Activated CD4-positive, alpha-beta T cell treated with anti-CD3 and anti-CD28 coated beads, Interleukin-2, amount 50 U/mL, for 4 hours (primary cell): ENCODE measurements around the gene IFITM5.
A peak's percentile ranks its signal among the peaks of the same experiment; 100 is the strongest.
"Not testable (repeated sequence)": the region's sequence is repeated elsewhere in the genome, so short reads cannot be mapped to it uniquely, and the experiment has no call there.

Source experiments
- DNase-seq, 2 experiments: peaks; one replicate each; pipeline ENCODE4 v3.0.0-alpha.2; 2020

Gene IFITM5

DNA sequence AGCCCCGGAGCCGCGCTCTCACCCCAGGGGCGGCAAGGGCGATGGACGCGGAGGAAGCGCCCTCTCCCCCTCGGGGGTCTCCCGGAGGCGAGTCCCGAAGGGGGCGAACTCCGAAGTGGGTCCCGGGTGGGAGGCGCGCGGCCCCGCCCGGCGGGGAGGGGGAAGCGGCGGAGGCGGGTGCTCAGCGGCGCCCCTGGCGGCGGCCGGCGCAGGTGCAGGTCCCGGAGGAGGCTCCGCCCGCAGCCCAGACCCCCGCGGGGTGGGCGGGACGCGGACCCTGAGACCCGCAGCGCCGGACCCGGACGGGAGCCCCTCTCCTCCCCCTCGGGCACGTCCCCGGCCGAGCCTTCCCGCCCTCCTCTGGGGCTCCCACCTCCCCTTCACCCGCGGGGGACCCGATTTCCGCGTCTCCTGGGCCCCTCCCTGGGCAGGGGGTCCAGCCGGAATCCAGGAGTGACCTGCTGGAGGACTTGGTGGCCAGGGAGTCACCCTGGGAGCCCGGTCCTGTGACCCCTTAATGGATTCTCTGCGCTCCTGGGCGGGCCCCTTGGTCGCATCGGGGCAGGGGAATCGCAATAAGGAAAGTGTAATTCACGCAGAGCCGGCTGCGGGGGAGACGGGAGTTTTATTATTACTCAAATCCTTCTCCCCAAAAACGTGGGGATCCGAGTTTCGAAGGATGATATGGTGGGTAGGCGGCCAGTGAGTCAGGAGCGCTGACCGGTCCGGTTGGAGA, 11.9 kb upstream of the IFITM5 start:
- not testable (repeated sequence) for DNase-seq

DNA sequence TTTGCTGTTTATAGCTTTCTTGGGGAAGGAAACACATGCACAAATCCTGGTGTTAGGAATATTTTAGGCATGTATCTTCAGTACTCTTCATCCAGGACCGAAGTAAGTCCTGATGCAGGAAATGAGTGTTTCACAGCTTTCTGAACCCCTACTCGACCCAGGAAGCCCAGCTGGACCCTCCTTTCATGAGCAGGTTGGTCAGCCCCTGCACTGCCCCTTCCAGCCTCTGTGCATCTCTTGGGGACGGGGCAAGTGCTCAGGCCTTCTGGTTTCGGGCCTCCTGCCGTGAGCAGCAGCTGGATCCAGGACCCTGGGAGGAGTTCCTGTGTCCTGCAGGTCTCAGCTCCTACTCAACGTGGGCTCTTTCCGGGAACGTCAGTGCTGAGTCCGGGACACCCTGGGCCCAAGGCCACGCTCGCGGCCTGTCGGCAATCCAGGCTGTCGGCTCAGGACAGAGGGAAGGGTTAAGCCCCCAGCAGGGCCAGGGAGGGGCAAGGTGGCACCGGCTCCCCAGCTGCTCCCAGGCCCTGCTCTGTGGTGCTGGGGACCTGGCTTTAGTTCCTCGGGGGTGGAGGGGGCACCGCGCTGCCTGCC, 10.8 kb upstream of the IFITM5 start:
- not testable (repeated sequence) for DNase-seq

DNA sequence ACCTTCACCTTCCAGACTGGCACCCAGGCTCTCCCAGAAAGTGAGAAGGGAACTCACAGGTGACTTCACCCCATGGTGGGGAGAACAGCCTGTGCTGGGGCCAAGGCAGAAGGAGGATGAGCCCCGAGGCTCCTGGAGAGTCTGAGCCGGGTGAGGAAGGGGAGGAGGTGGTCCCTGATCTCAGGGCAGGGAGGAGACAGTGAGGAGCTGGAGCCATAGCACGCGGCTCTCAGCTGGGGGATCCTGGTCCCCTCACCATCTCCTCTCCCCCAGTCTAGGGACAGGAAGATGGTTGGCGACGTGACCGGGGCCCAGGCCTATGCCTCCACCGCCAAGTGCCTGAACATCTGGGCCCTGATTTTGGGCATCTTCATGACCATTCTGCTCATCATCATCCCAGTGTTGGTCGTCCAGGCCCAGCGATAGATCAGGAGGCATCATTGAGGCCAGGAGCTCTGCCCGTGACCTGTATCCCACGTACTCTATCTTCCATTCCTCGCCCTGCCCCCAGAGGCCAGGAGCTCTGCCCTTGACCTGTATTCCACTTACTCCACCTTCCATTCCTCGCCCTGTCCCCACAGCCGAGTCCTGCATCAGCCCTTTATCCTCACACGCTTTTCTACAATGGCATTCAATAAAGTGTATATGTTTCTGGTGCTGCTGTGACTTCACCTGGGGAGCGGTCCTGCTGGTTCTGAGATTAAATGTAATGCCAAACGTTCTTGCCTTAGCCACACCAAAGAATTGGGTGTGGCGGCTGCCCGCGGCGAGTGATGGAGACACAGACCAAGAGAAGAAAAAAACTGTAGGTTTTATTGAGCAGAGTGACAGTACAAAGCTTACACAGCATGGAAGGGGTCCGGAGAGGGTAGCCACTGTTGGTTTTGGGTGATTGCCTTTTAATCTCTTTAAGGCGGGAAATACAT, 9.7 kb upstream of the IFITM5 start:
- DNase-seq, result not testable (repeated sequence)

DNA sequence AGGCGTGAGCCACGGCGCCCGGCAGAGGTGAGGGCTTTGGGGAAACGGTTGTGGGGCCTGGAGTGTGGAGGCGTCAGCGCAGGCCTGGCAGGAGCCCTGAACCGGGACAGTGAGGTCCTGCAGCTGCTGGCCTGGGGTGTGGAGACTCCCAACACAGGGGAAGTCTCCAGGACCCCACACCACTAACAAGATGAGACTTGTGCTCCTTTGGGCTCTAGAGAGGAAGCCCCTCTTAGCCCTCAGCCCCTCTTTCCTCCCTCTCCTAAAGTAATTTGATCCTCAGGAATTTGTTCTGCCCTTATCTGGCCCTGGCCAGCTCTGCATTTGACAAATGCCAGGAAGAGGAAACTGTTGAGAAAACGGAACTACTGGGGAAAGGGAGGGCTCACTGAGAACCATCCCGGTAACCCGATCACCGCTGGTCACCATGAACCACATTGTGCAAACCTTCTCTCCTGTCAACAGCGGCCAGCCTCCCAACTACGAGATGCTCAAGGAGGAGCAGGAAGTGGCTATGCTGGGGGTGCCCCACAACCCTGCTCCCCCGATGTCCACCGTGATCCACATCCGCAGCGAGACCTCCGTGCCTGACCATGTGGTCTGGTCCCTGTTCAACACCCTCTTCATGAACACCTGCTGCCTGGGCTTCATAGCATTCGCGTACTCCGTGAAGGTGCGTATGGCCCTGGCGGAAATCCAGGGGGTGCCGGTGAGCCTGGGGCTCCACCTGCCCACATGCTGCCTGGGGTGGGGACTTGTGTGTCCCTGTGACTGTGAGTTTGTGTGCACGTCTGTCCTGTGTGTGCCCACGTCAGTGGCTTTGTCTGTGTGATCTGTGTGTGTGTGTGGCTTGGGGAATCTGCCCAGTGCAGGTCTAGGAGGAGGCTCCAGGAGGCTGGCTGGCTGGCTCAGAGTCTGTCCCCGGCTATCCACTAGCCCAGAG, 8.7 kb upstream of the IFITM5 start, which contains the start of gene IFITM2:
Gene IFITM2, plus strand, starts transcription at position 51 of the 943 bp plus-strand sequence. Its CDS starts 377 bp downstream, at position 428.
- peak in 1 of 2 experiments; percentile 35 for DNase-seq

DNA sequence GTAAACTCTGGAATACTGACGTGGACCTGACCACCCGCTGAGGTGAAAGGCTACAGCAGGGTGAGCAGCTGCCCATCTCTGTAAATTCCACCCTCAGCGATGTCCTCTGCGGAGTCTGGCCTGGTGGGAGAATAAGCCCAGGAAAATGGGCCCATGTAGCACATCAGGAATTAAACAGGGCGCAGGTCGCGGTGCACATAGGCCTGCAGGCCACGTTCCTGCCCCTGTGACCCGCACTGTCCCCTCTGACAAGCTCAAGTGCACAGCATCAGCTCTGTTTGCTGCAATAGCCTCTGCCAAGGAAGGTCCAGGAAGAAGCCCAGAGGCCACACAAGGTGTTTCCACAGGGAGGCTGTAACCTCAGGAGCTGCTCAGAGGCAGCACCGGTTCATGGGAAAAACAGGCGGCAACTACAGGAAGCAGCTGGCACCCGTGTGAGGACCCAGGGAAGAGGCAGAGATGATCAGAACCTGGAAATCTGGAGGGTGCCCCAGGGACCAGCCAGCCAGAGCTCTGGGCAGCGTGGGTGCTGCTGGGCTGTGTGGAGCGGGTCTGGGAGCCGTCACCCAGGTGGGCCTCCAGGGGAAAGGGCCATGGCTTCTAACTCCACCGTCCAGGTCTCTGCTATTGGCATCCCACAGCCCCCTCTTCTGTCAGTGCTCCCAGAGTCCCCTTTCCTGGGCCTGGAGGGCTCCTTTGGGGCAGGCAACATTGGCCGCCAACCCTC, 7.5 kb upstream of the IFITM5 start:
- DNase-seq, result no peak

DNA sequence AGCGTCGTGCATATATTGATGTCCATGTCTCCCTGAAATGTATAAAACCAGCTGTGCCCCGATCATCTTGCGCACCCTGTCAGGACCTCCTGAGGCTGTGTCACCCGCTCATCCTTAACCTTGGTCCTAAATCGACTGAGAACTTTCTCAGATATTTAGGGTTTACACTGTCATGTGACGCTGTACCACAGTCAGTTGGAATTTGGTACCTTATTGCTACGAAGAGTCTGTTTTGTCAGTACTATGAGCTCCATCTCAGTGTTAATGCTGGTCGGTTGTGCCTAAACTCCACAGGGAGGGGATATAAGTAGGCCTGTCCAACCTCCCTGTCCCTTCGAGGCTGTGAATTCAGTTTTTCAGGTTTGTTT, 6.5 kb upstream of the IFITM5 start:
- DNase-seq, result no peak

DNA sequence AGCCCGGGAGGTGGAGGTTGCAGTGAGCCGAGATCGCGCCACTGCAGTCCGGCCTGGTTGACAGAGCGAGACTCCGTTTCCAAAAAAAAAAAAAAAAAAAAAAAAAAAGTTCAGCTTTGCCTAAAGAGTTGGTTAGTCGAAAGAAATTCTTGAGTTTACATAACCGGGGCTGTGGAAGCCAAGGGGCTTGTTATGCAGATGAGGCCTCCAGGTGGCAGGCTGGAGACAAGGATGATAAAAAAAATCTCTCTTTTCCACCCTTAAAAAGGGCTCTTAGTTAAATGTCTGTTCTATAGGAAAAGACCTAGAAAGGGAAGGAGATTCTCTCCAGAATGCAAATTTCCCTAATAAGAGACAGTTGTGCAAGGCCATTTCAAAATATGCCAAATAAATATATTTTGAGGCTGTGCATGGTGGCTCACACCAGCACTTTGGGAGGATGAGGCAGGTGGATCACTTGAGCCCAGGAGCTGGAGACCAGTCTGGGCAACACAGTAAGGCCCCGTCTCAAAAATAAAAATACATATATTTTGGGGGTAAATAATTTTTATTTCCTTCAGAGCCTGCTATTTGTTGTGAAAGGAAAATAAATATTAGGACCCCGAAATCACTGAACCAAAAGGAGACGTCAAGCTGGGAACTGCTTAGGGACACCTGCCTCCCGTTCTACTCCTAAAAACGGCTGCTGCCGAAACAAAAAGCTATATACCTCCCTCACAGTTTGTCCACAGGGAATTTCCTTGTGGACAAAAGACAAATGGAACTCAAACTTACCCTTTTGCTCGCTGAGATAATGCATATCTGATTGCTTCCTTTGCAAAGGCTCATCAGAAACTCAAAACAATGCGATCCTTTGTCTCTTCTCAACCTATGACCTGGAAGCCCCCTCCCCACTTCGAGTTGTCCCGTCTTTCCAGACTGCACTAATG, 5.9 kb upstream of the IFITM5 start:
- peak; percentile 62 to 65 for DNase-seq

DNA sequence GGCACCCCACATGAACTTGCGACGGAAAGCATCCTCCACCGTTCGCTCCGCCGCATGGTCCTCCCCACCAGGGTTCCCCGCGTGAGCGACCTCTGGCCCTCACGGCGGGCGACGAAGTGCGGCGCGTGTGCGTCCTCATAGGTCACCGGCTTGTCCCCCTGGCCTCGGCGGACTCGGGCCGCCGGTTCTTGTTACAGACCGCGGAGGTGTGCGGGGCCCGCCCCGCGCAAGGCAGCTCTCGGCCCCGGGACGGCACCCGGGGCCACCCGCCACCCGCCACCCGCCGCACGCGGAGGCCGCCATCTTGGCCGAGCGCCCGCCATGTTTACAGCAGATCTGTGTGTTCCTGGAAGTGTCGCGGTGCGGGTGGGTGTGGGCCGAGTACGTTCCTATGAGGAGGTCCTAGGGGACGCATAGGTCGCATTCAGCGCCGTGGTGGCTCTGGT, 4.8 kb upstream of the IFITM5 start:
- DNase-seq, result no peak

DNA sequence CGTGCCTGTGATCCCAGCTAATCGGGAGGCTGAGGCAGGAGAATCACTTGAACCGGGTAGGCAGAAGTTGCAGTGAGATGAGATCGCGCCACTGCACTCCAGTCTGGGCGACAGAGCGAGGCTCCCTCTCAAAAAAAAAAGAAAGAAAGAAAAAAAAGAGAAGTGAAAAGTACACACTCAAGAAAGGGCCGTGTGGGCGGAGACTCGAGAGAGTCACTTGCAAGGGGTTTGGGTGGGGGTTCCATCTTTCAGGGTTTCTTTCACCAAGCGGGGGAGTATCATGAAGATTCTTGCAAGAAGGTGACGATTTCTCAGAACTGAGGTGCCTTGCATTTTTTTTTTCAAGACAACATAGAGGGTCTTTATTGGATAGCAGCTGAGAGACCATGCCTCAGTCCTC, 4.0 kb upstream of the IFITM5 start:
- no peak for DNase-seq

DNA sequence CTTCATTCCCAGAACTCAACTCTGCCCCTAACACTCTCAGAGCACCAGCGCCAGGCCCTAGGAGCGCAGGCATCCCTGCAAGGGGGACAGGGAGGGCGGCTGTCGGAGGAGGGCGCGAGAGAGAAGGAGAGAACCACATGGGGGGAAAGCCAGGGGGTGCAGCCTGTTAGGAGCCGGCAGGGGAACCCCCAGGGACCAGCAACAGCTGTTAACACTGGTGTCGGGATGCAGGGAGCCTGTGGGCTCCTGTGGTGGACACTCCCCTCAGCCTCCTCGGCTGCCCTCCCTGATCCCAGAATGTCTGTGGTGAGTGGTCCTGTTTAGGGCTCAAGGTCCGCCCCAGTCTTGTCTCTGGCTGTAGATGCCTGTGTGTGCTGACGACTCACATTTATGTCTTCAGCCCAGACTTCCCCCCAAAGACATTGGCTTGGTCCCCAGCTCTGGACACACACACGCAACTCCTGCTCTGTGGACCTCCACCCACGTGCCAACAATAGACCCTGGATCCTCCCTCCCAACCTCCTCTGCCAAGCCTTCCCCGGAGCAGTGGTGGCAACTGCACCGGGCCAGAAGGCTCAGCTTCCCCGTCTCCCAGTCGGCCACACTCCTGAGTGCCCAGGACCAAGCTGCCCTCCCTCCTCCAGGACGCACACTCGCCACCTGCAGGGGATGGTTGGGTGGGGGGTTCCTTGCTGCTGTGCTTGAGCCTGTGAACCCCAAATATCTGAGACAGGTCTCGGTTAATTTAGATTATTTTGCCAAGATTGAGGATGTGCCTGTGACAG, 817 bp upstream of the IFITM5 start:
- DNase-seq, result no peak

DNA sequence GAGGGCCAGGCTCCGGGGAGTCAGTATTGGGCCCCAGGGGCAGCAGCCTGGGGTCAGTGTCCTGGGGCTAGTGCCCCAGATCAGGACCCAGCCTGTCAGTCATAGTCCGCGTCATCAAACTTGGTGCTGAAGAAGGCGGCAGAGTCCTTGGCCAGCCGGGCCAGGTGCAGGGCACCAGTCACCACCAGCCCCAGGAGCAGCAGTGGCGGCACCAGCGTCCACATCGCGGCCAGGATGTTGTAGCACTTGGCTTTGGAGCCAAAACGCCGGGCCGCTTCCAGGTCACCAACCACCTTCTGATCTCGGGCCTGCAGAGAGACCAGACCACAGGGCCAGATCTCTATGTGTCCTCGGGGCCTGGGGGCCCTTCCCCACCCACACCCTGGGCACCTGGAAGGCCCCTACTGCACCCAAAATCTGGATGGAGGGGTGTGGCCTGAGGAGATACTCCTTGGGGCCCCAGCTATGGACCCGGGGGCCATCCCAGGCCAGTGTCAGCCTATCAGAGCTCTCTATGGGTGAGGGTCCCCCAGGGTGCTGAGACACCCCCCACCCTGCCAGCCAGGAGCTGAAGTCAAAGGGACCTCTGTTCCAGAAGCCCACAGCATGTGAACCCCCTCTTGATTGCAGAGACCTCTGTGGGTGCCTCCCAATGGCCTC, 790 bp downstream of the IFITM5 start:
- DNase-seq, result peak in 1 of 2 experiments; percentile 11

DNA sequence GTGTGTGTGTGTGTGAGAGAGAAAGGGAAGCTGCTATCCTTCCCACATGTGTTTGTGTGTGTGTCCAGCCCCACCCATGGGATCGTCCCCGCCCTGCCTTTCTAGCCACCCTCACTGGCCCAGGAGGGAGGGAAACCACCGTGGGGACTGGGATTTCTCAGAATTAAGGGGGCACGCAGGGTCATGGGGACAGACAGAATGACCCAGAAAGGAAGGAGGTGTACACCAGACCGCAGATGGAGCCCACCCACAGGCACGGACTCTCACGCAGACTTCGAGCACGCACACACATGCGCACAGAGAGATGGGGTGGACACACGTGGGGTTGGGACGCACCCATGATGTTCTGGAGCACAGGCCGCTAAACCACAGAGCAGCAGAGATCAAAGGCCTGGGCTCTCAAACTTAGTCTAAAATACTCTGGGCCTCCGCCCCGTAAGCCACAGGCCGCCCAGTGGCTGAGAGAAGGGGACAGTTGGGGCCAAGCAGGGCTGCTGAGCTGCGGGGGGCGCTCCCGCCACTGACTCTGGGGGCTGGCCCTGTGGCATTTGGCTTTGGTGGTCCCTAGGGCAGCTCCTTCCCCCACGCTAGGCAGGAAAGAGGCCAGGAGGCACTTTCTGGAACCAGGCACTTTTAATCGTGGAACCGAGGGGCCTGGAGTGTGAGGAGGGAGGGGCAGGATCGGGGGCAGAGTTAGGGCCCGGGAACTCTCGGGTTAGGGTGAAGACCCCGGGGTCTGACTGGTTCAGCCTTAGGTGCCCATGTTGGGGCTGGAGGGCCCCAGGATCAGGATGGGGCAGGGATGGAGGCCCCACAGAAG, 1.5 kb downstream of the IFITM5 start:
- DNase-seq, result peak in 1 of 2 experiments; percentile 11

DNA sequence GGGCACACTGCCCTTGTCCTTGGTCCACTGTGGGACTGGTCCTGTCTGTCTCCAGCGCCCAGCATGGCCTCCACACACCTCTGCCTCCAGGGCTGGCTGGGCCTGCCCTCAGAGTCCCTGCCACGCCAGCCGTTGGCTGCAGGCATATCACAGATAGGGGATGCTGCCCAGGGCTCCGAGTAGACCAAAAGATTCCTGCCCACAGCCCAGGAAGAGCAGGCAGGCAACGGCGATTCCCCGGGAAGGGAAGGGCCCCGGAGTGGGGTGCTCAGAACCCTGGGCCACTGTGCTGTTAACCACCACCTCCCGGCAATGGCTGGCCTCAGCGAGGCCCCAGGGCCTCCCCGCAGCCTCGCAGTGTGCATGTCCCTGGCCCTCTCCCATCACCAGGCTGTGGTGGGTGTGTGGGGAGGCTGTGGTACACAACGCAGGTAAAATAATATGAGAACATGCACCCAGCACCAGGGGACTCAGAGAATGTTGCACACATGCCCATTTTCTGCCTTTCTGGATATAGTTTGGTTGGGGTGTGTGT, 2.2 kb downstream of the IFITM5 start:
- DNase-seq, result peak in 1 of 2 experiments; percentile 12

DNA sequence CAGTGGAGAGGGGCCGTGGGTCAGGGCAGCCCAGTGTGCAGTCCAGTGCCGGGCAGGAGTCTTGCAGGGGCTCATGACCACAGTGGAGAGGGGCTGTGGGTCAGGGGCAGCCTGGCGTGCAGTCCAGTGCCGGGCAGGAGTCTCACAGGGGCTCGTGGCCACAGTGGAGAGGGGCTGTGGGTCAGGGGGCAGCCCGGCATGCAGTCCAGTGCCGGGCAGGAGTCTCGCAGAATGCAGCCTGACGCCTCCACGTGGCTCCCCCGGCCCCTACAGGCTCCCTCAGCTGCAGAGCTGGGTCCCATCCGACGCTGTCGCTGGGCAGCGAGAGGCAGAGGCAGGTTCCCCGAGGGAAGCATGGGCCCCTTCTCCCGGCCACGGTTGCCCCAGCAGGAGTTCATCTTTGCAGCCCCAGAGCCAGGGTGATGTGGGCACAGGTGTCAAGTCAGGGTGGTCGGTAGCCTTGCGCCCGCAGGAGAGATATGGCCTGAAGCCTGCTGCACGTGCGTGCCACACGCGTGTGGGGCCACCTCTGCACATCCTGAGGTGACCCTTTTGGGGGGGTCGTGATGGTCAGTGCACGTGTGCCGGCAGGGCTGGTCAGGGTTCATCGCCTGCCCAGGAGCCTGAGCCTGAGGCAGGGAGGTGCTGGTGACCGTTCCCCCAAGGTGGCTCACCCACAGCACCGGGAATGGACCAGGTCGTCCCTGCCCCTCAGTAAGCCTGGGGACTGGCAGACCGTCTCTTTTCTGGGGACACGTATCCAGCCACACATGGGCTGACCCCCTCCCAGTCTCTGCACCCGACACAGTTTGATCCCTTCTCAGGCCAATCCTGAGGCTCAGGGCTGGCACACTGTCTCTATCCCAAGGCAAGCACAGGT, 2.9 kb downstream of the IFITM5 start:
- no peak for DNase-seq

DNA sequence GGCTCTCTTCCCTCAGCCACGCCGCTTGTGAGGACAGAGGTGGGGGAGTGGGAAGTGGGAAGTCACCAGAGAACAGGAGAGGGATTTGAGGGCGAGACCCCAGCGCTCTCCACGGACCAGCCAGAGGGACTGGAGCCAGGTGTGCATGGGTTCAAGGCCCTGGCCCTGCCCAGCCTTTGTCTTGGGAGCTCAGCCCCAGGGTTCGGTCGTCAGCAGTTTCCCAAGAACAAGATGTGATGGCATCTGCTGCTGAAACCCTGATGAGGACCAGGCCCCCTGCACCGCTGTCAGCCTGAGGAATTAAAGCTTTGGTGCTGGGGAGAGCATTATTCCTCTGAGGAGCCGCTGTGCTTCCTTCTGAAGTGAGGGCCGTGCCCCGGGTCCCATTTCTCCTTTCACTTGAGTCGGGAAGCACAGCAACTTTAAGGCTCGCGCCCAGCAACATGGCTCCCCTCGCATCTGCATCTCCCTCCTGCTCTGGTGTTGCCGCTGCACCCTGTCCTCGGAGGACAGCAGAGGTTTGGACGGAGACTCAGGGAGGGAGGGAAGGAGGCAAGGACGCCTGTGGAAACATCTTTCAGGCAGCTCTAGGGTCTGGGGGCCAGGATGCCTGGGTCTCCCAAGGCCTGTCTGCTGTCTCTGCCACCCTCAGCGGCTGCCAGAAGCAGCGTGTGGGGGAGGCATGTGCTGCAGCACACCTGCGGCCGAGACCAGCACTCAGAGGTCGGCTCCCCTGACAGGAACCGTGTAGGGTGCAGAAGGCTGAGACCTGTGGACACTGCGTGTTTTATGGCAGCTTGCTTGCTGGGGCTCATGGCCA, 3.8 kb downstream of the IFITM5 start:
- no peak for DNase-seq

DNA sequence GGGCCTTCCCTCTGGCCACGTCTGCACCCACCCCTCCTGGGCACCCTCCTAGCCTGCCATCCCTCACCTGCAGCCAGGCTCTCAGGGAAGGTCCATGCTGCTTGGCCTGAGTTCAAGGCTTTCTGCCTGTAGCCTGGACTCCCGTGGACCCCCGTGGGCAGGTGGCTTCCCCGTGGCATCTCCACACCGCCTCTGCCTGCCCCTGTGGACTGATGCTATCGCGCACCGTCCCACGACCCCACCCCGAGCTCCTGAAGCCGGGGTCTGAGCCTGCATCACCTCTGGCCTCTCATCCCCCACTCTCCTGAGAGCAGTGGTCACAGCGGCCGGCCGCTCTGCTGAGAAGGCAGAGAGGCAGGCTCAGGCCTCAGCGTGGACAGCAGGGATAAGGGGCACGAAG, 4.5 kb downstream of the IFITM5 start:
- DNase-seq, result no peak
